Endodermal cell (in vitro differentiated cells): ENCODE data around the gene KCTD20. TPM values are rescaled to one million over a fixed set of nuclear protein-coding genes. Genes with fewer than 3 reads are reported as not detected.

Experiments
- DNase-seq: peaks from one replicate; pipeline ENCODE4 v3.0.0-alpha.2; 2017
- H3K27ac ChIP-seq: 2 replicates; pipeline ENCODE4 v1.5.1; 2013; ENCODE audit warnings: mild to moderate bottlenecking, low read depth, low read length, moderate library complexity
- H3K27me3 ChIP-seq: 2 replicates; pipeline ENCODE4 v1.6.1; 2013; ENCODE audit warnings: mild to moderate bottlenecking, low read length, moderate library complexity; ENCODE audit not compliant: insufficient read depth, control insufficient read depth, poor library complexity, severe bottlenecking
- H3K36me3 ChIP-seq: 2 replicates; pipeline ENCODE4 v1.7.0; 2013; ENCODE audit warnings: mild to moderate bottlenecking, low read length, moderate library complexity; ENCODE audit not compliant: control insufficient read depth, insufficient read depth
- H3K4me1 ChIP-seq: one replicate; pipeline ENCODE4 v1.7.0; 2013; ENCODE audit warnings: low read length; ENCODE audit not compliant: control insufficient read depth, insufficient read depth
- H3K4me3 ChIP-seq: 2 replicates; pipeline ENCODE4 v1.5.1; 2013; ENCODE audit warnings: mild to moderate bottlenecking, low read length, moderate library complexity
- H3K9ac ChIP-seq: 2 replicates; pipeline ENCODE4 v1.6.1; 2013; ENCODE audit warnings: mild to moderate bottlenecking, low read length, moderate library complexity; ENCODE audit not compliant: poor library complexity, severe bottlenecking; ENCODE audit errors: extremely low read depth
- H3K9me3 ChIP-seq: 2 replicates; pipeline ENCODE4 v1.6.1; 2013; ENCODE audit warnings: mild to moderate bottlenecking, low read length, moderate library complexity; ENCODE audit not compliant: control insufficient read depth
- H3K27ac Mint-ChIP-seq: 2 replicates; pipeline ENCODE4 v1.8.0; 2020; ENCODE audit warnings: mixed read lengths
- H3K27me3 Mint-ChIP-seq: 2 replicates; pipeline ENCODE4 v1.8.0; 2021; ENCODE audit warnings: mild to moderate bottlenecking, mixed read lengths; ENCODE audit not compliant: insufficient read depth
- H3K36me3 Mint-ChIP-seq: 2 replicates; pipeline ENCODE4 v1.8.0; 2020; ENCODE audit warnings: low read depth, mixed read lengths
- H3K4me1 Mint-ChIP-seq: 2 replicates; pipeline ENCODE4 v1.8.0; 2020; ENCODE audit warnings: mixed read lengths
- H3K4me3 Mint-ChIP-seq: 2 replicates; pipeline ENCODE4 v1.8.0; 2020; ENCODE audit warnings: mild to moderate bottlenecking, moderate library complexity, mixed read lengths
- H3K9me3 Mint-ChIP-seq: 2 replicates; pipeline ENCODE4 v1.8.0; 2020; ENCODE audit warnings: mild to moderate bottlenecking, mixed read lengths
- WGBS, 2 experiments: methylation state at CpG; one replicate each; pipeline versions ENCODE4 v1.1.5 to v1.1.7; 2013; ENCODE audit warnings: missing lambda C conversion rate in 2 of 2, mixed read lengths in 1 of 2; ENCODE audit not compliant: insufficient coverage in 1 of 2, insufficient read length in 1 of 2; 5-methylcytosine and 5-hydroxymethylcytosine counted together
- total RNA-seq, 2 donors: library from RNA; stranded (reverse); fragmentation: NEBNext Ultra II Directional in 1 of 2; extraction: Animal tissue kit (Norgen Biotek cat#: 25700) in 1 of 2; gene quantifications; 2 replicates in 1 of 2; 3 replicates in 1 of 2; pipeline ENCODE4 v1.2.1, GENCODE V29; 2021
- TF ChIP-seq, protein P1 (sequence below): fragments of 200-600 bp; sonication (generic); conservative IDR thresholded peaks from 2 replicates; pipeline ENCODE4 v1.5.0; 2021; ENCODE audit warnings: antibody characterized with exemption, mild to moderate bottlenecking

Gene KCTD20
- total RNA-seq, 2 donors from 2014 or later = 20.5 to 29.0 TPM

DNA sequence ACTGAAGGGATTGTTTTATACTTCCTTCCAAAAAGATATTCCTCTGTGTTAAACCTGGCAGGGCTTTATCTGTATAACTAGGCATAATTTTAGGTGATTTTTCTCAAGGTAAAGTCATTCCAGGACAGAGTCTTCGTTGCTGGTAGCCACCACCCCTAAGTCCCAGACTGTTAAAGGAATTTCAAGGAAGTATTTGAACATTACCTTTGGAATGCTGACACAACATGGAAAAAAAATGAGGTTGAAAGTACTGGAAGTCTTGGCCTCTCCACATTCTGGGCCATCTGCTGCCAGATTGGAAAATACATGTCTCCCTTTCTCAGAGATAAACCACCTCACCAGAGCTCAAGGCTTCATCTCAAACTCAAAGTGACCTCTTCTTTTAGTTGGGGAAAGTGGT is 28.3 kb upstream of the KCTD20 start:
- peaks cover 5% of the 10 kb centered on the region for H3K9me3 ChIP-seq
- no peak overlapping the region for H3K9ac ChIP-seq
- H3K27ac Mint-ChIP-seq = no peak overlapping the region
- TF ChIP-seq, protein P1, sequence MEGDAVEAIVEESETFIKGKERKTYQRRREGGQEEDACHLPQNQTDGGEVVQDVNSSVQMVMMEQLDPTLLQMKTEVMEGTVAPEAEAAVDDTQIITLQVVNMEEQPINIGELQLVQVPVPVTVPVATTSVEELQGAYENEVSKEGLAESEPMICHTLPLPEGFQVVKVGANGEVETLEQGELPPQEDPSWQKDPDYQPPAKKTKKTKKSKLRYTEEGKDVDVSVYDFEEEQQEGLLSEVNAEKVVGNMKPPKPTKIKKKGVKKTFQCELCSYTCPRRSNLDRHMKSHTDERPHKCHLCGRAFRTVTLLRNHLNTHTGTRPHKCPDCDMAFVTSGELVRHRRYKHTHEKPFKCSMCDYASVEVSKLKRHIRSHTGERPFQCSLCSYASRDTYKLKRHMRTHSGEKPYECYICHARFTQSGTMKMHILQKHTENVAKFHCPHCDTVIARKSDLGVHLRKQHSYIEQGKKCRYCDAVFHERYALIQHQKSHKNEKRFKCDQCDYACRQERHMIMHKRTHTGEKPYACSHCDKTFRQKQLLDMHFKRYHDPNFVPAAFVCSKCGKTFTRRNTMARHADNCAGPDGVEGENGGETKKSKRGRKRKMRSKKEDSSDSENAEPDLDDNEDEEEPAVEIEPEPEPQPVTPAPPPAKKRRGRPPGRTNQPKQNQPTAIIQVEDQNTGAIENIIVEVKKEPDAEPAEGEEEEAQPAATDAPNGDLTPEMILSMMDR = no peak
- no peaks in the 10 kb centered on the region for H3K36me3 ChIP-seq
- no peak overlapping the region for H3K4me3 ChIP-seq
- H3K36me3 Mint-ChIP-seq = no peaks in the 10 kb centered on the region
- no peaks in the 10 kb centered on the region for H3K27me3 Mint-ChIP-seq
- 64 to 79% methylated on average over 1 of the region's 1 CpG for WGBS, 2 experiments
- DNase-seq = no peak
- no peak overlapping the region for H3K27ac ChIP-seq
- no peak overlapping the region for H3K4me3 Mint-ChIP-seq
- H3K4me1 ChIP-seq = no peaks in the 10 kb centered on the region
- peaks cover 9% of the 10 kb centered on the region for H3K9me3 Mint-ChIP-seq
- H3K27me3 ChIP-seq = no peaks in the 10 kb centered on the region
- H3K4me1 Mint-ChIP-seq = no peaks in the 10 kb centered on the region

DNA sequence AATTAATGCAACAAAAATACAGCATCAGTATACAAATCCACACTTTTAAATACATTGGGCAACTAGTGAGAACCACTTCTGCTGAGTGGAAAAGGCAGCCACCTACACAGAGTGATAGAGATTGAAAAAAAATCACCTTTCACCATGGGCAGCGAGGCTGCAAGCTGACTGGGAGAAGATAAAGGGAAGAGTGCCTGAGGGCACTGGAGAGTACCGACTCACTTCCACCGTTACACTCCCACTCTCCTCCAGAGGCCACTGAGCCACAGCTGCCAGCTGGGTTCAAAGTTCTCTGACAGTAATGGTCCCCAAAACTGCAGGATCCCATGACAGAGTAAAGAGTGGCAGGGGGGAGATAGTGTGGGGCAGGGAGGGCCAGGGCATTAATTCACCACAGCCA is 24.2 kb upstream of the KCTD20 start:
- 75% methylated on average over 3 of the region's 3 CpGs; no CpG with 5 or more reads in 1 of the 2 experiments for WGBS, 2 experiments
- DNase-seq = no peak

DNA sequence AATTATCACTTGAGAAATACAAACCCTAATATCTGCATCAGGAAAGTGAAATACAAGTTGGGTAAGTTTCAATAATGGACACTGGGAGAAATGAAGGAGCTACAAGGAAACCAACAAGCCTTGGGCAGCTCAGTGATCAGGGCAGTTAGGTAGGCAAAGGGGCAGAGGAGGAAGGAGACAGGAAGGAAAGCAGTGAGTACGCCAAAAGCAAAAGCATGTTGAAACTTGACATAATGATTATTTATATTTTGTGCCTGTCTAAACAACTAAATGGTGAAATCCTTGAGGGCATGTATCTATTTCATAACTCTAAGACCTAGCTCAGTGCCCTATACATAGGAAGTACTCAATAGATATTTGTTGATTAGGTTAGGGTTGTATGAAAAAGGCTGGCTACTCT is 23.5 kb upstream of the KCTD20 start:
- no peak for DNase-seq
- Histone ChIP-seq H3K27me3 (no peaks in the 10 kb centered on the region), H3K9me3 (no peaks in the 10 kb centered on the region), H3K4me3 (no peak overlapping the region), H3K9ac (no peak overlapping the region), H3K4me1 (no peaks in the 10 kb centered on the region), H3K36me3 (no peaks in the 10 kb centered on the region), H3K27ac (no peak overlapping the region)
- Mint-ChIP-seq H3K4me1 (peaks cover 4% of the 10 kb centered on the region), H3K27ac (no peak overlapping the region), H3K27me3 (no peaks in the 10 kb centered on the region), H3K36me3 (no peaks in the 10 kb centered on the region), H3K4me3 (no peak overlapping the region), H3K9me3 (no peaks in the 10 kb centered on the region)
- TF ChIP-seq, protein P1 = no peak
- WGBS, 2 experiments = 75 to 100% methylated on average over 1 of the region's 1 CpG

More for the DNA sequence above, 24.2 kb upstream of the KCTD20 start:
- H3K4me3 Mint-ChIP-seq = no peak overlapping the region
- H3K27me3 Mint-ChIP-seq = no peaks in the 10 kb centered on the region
- Histone ChIP-seq H3K9me3 (peaks cover 1% of the 10 kb centered on the region), H3K4me1 (no peaks in the 10 kb centered on the region), H3K4me3 (no peak overlapping the region), H3K36me3 (no peaks in the 10 kb centered on the region), H3K27me3 (no peaks in the 10 kb centered on the region), H3K27ac (no peak overlapping the region), H3K9ac (no peak overlapping the region)
- no peaks in the 10 kb centered on the region for H3K9me3 Mint-ChIP-seq
- no peaks in the 10 kb centered on the region for H3K36me3 Mint-ChIP-seq
- no peak overlapping the region for H3K27ac Mint-ChIP-seq
- H3K4me1 Mint-ChIP-seq = peaks cover 4% of the 10 kb centered on the region
- TF ChIP-seq, protein P1 = no peak
